ENCODE results near the gene SGCB. TPM values are rescaled to one million over a fixed set of nuclear protein-coding genes. Genes with fewer than 3 reads are reported as not detected.

The SGCB gene
- total RNA-seq, 1 experiment from 2014 or later: 4.4 TPM

- DNase-seq (ENCODE audit: low read depth): peak; percentile 1
Measured at GRCh38 chr4:52019936-52020657, 18.0 kb downstream of the SGCB start, which contains the start of gene LRRC66. Gene LRRC66, minus strand, starts transcription at chr4:52020363. Its CDS starts 2,750 bp downstream, at chr4:52017613.

- DNase-seq (ENCODE audit: low read depth): no peak
Measured at GRCh38 chr4:52017814-52018213, 20.3 kb downstream of the SGCB start.

GRCh38 chr4:52016981-52017380 lies 21.1 kb downstream of the SGCB start:
- no peak for DNase-seq (ENCODE audit: low read depth)

GRCh38 chr4:52015366-52015765 lies 22.7 kb downstream of the SGCB start:
- no peak for DNase-seq (ENCODE audit: low read depth)

GRCh38 chr4:52014903-52015302 lies 23.2 kb downstream of the SGCB start:
- no peak for DNase-seq (ENCODE audit: low read depth)

GRCh38 chr4:52012651-52013050 lies 25.4 kb downstream of the SGCB start:
- DNase-seq (ENCODE audit: low read depth): no peak

- no peak for DNase-seq (ENCODE audit: low read depth)
Measured at GRCh38 chr4:52010986-52011385, 27.1 kb downstream of the SGCB start.

- no peak for DNase-seq (ENCODE audit: low read depth)
Measured at GRCh38 chr4:52006887-52007286, 31.2 kb downstream of the SGCB start.

- DNase-seq (ENCODE audit: low read depth): no peak
Measured at GRCh38 chr4:52005604-52006273, 32.4 kb downstream of the SGCB start.

GRCh38 chr4:52004414-52004813 lies 33.7 kb downstream of the SGCB start:
- no peak for DNase-seq (ENCODE audit: low read depth)

GRCh38 chr4:52001616-52002015 lies 36.5 kb downstream of the SGCB start:
- no peak for DNase-seq (ENCODE audit: low read depth)

GRCh38 chr4:51999250-51999649 lies 38.8 kb downstream of the SGCB start:
- no peak for DNase-seq (ENCODE audit: low read depth)

- no peak for DNase-seq (ENCODE audit: low read depth)
Measured at GRCh38 chr4:51998837-51999236, 39.3 kb downstream of the SGCB start.

GRCh38 chr4:51997647-51998046 lies 40.5 kb downstream of the SGCB start:
- no peak for DNase-seq (ENCODE audit: low read depth)

- DNase-seq (ENCODE audit: low read depth): no peak
Measured at GRCh38 chr4:51995647-51996220, 42.4 kb downstream of the SGCB start.

Other genes with a start within 250 kb of the SGCB start
- 11.5 and 43.5 TPM in 2 replicates for gene DCUN1D4, start 195.1 kb downstream of the SGCB start, total RNA-seq (2014; rRNA removed; shearing (Covaris generic))
- gene LRRC66, start 17.9 kb downstream of the SGCB start, total RNA-seq (2014; rRNA removed; shearing (Covaris generic)): not detected in 2 replicates
- gene SPATA18, start 13.0 kb upstream of the SGCB start, total RNA-seq (2014; rRNA removed; shearing (Covaris generic)): not detected in 2 replicates

All from Daoy (cell line).